Keratinocyte (primary cell): ENCODE measurements around the gene C2orf92. TPM values are rescaled to one million over a fixed set of nuclear protein-coding genes. Genes with fewer than 3 reads are reported as not detected.

ENCODE experiments used
- DNase-seq: peaks from one replicate; pipeline ENCODE4 v3.0.0-alpha.2; 2011; ENCODE audit warnings: low read depth, missing footprints, low spot score
- FAIRE-seq: peaks from 2 replicates; lab custom pipeline; 2011; peaks lifted over from hg19 to GRCh38; lab: Jason Lieb, UNC
- H2AFZ ChIP-seq: 2 replicates; pipeline ENCODE4 v1.6.0; 2012; ENCODE audit warnings: low read length, control low read depth, inconsistent platforms; ENCODE audit not compliant: control insufficient read depth
- H3K27ac ChIP-seq: 2 replicates; pipeline ENCODE4 v1.5.1; 2011; ENCODE audit warnings: low read length; ENCODE audit not compliant: control insufficient read depth, insufficient read depth
- H3K27me3 ChIP-seq: 3 replicates; pipeline ENCODE4 v1.6.0; 2011; ENCODE audit warnings: low read length; ENCODE audit not compliant: control insufficient read depth, insufficient read depth; ENCODE audit errors: extremely low read depth
- H3K36me3 ChIP-seq, 2 experiments: 2 replicates in 1 of 2; 3 replicates in 1 of 2; pipeline ENCODE4 v1.5.1; 2011; ENCODE audit warnings: low read length in 2 of 2, mild to moderate bottlenecking in 1 of 2; ENCODE audit not compliant: control insufficient read depth in 2 of 2, insufficient read depth in 2 of 2; ENCODE audit errors: extremely low read depth in 1 of 2
- H3K4me1 ChIP-seq: 3 replicates; pipeline ENCODE4 v1.5.1; 2011; ENCODE audit warnings: low read length; ENCODE audit not compliant: control insufficient read depth, insufficient read depth; ENCODE audit errors: extremely low read depth
- H3K4me2 ChIP-seq: 3 replicates; pipeline ENCODE4 v1.6.0; 2011; ENCODE audit warnings: low read depth, low read length; ENCODE audit not compliant: control insufficient read depth, insufficient read depth; ENCODE audit errors: extremely low read depth
- H3K4me3 ChIP-seq, 3 experiments: fragments of 200-600 bp in 1 of 3; sonication (generic) in 1 of 3; 2 replicates in 2 of 3; 3 replicates in 1 of 3; pipeline ENCODE4 v1.5.1; 2011 to 2016; ENCODE audit warnings: low read length in 3 of 3, mild to moderate bottlenecking in 3 of 3, control low read depth in 2 of 3, inconsistent platforms in 1 of 3, low read depth in 1 of 3, mixed read lengths in 1 of 3, mixed run types in 1 of 3, moderate library complexity in 1 of 3; ENCODE audit not compliant: control insufficient read depth in 2 of 3, insufficient read depth in 2 of 3; ENCODE audit errors: extremely low read depth in 1 of 3
- H3K79me2 ChIP-seq: 2 replicates; pipeline ENCODE4 v1.6.0; 2012; ENCODE audit warnings: low read length; ENCODE audit not compliant: control insufficient read depth, insufficient read depth
- H3K9ac ChIP-seq: 3 replicates; pipeline ENCODE4 v1.6.0; 2011; ENCODE audit warnings: low read length; ENCODE audit not compliant: control insufficient read depth, insufficient read depth; ENCODE audit errors: extremely low read depth
- H3K9me1 ChIP-seq: 3 replicates; pipeline ENCODE4 v1.6.0; 2011; ENCODE audit warnings: low read length; ENCODE audit not compliant: control insufficient read depth, insufficient read depth; ENCODE audit errors: extremely low read depth
- H3K9me3 ChIP-seq: 2 replicates; pipeline ENCODE4 v1.5.1; 2012; ENCODE audit warnings: low read depth, low read length; ENCODE audit not compliant: control insufficient read depth
- H4K20me1 ChIP-seq: 3 replicates; pipeline ENCODE4 v1.6.0; 2011; ENCODE audit warnings: low read length; ENCODE audit not compliant: control insufficient read depth, insufficient read depth; ENCODE audit errors: extremely low read depth
- CTCF ChIP-seq, 3 experiments: IDR thresholded peaks in 1 of 3; conservative IDR thresholded peaks in 1 of 3; optimal IDR thresholded peaks in 1 of 3; 2 replicates in 2 of 3; 3 replicates in 1 of 3; pipeline versions ENCODE3 to v1.5.1; 2011; ENCODE audit warnings: low read length in 3 of 3, mild to moderate bottlenecking in 3 of 3, moderate library complexity in 2 of 3, control low read depth in 1 of 3, inconsistent platforms in 1 of 3; ENCODE audit not compliant: insufficient read depth in 2 of 3; ENCODE audit errors: extremely low read depth in 1 of 3
- EZH2 ChIP-seq: IDR thresholded peaks from one replicate; pipeline ENCODE4 v1.6.1; 2012; ENCODE audit warnings: inconsistent platforms, mild to moderate bottlenecking, low read length, moderate library complexity
- dilution Hi-C: fragments of 300-500 bp; cut with MboI; formaldehyde crosslinking; loops from one replicate; pipeline ENCODE4 v1.7.0; 2020; ENCODE audit warnings: low sequenced_read_pairs; ENCODE audit not compliant: extremely low pct_ligation_motif_present
- polyA plus RNA-seq, 5 experiments: library from polyadenylated mRNA; depleted of rRNA in 3 of 5; stranded (reverse) in 3 of 5; stranded (forward) in 1 of 5; unstranded in 1 of 5; fragments of >200 nt; gene quantifications; 1 replicate in 1 of 5; 2 replicates in 3 of 5; 3 replicates in 1 of 5; pipeline versions ENCODE4 v1.2.1 to v1.2.3, GENCODE V29; 2011 to 2012; ENCODE audit warnings: missing spikeins in 2 of 5, low read depth in 1 of 5, low replicate concordance in 1 of 5

Gene C2orf92
- polyA plus RNA-seq, 1 donor (not counting 4 experiments of a cell fraction or from before 2014, with no cell fraction given) = 1.6 TPM

- DNase-seq (no peak), FAIRE-seq (no peak)
- Histone ChIP-seq H3K9ac (no peak overlapping the region), H3K36me3 (no peaks in the 10 kb centered on the region), H3K4me3 (no peak overlapping the region), H4K20me1 (no peaks in the 10 kb centered on the region), H3K9me3 (no peaks in the 10 kb centered on the region), H3K27me3 (peaks cover 9% of the 10 kb centered on the region), H3K79me2 (no peaks in the 10 kb centered on the region), H3K9me1 (no peaks in the 10 kb centered on the region), H3K27ac (no peak overlapping the region), H3K4me1 (peaks cover 3% of the 10 kb centered on the region), H2AFZ (no peak overlapping the region), H3K4me2 (no peak overlapping the region)
- TF ChIP-seq EZH2 (no peak), CTCF (optimal IDR thresholded peaks at IDR 0.05 in 1 of 3, IDR thresholded peaks at IDR 0.05 in 1 of 3, conservative IDR thresholded peaks at IDR 0.05 in 1 of 3; ENCODE audit: extremely low read depth in 1 of 3, insufficient read depth in 2 of 3, low read length in 3 of 3) (no peak)
- dilution Hi-C loops = no loop called here
These were observed 53.9 kb downstream of the C2orf92 start for GRCh38 chr2:97723156-97724072.

DNA sequence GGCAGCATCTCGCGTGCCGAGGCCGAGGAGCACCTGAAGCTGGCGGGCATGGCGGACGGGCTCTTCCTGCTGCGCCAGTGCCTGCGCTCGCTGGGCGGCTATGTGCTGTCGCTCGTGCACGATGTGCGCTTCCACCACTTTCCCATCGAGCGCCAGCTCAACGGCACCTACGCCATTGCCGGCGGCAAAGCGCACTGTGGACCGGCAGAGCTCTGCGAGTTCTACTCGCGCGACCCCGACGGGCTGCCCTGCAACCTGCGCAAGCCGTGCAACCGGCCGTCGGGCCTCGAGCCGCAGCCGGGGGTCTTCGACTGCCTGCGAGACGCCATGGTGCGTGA lies 54.5 kb downstream of the C2orf92 start:
- H4K20me1 ChIP-seq = no peaks in the 10 kb centered on the region
- no peaks in the 10 kb centered on the region for H3K9me1 ChIP-seq
- H3K36me3 ChIP-seq = no peaks in the 10 kb centered on the region
- no peak for FAIRE-seq
- H2AFZ ChIP-seq = no peak overlapping the region
- DNase-seq = no peak
- H3K4me3 ChIP-seq = no peak overlapping the region
- H3K9me3 ChIP-seq = no peaks in the 10 kb centered on the region
- H3K4me1 ChIP-seq = peaks cover 5% of the 10 kb centered on the region
- no peaks in the 10 kb centered on the region for H3K79me2 ChIP-seq
- no peak overlapping the region for H3K4me2 ChIP-seq
- no peak overlapping the region for H3K9ac ChIP-seq
- no peak overlapping the region for H3K27ac ChIP-seq
- dilution Hi-C loops = no loop called here
- TF ChIP-seq CTCF (optimal IDR thresholded peaks at IDR 0.05 in 1 of 3, IDR thresholded peaks at IDR 0.05 in 1 of 3, conservative IDR thresholded peaks at IDR 0.05 in 1 of 3; ENCODE audit: extremely low read depth in 1 of 3, insufficient read depth in 2 of 3, low read length in 3 of 3) (no peak), EZH2 (no peak)
- H3K27me3 ChIP-seq = peaks cover 9% of the 10 kb centered on the region
